ENCODE results near the gene PRKG1.

DNA sequence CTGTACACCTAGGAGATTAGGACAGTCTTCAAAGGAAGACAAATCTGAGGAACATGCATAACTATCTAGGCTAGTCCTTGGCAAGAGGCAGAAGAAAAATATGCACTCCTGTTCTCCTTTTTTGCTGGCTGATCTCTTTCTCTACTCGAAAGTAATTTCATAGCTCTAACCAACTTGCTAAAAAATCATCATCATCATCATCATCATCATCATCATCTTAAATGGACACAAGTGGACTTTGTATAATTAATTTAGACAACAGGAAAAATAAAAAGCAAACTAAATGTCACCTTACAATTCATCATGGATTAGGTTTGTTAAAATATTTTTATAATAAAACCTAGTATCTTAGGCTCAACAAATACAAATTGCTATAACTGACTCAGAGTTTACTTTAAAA lies 1192.6 kb downstream of the PRKG1 start:
- TF ChIP-seq, protein P1, sequence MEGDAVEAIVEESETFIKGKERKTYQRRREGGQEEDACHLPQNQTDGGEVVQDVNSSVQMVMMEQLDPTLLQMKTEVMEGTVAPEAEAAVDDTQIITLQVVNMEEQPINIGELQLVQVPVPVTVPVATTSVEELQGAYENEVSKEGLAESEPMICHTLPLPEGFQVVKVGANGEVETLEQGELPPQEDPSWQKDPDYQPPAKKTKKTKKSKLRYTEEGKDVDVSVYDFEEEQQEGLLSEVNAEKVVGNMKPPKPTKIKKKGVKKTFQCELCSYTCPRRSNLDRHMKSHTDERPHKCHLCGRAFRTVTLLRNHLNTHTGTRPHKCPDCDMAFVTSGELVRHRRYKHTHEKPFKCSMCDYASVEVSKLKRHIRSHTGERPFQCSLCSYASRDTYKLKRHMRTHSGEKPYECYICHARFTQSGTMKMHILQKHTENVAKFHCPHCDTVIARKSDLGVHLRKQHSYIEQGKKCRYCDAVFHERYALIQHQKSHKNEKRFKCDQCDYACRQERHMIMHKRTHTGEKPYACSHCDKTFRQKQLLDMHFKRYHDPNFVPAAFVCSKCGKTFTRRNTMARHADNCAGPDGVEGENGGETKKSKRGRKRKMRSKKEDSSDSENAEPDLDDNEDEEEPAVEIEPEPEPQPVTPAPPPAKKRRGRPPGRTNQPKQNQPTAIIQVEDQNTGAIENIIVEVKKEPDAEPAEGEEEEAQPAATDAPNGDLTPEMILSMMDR (IDR thresholded peaks at IDR 0.05) = no peak
- TF ChIP-seq POLR2A (IDR thresholded peaks at IDR 0.05) = no peak
